Right lobe of liver (tissue), 6 donors: ENCODE results near the gene FTHL17. TPM values are rescaled to one million over a fixed set of nuclear protein-coding genes. Genes with fewer than 3 reads are reported as not detected.

Experiments used
- ATAC-seq, 4 donors: fragments of 200-7000 bp; cut with Tn5 transposase; one replicate each; pipeline ENCODE4 v1.9.1; 2020; ENCODE audit warnings: mild to moderate bottlenecking in 4 of 4, moderate library complexity in 4 of 4
- DNase-seq, 3 donors: peaks; one replicate each; pipeline ENCODE4 v3.0.0-alpha.2; 2020
- H3K27ac ChIP-seq, 3 donors: fragments of 200-600 bp; one replicate each; pipeline ENCODE4 v1.8.0; 2022
- H3K27me3 ChIP-seq, 2 donors: fragments of 200-600 bp; one replicate each; pipeline ENCODE4 v1.8.0; 2022
- H3K36me3 ChIP-seq, 4 donors: fragments of 200-600 bp; sonication (generic) in 1 of 4; one replicate each; pipeline versions ENCODE4 v1.5.1 to v1.8.0; 2017 to 2022; ENCODE audit warnings: control low read depth in 1 of 4
- H3K4me1 ChIP-seq, 4 donors: fragments of 200-600 bp; sonication (generic) in 1 of 4; one replicate each; pipeline versions ENCODE4 v1.5.1 to v1.8.0; 2017 to 2022; ENCODE audit warnings: control low read depth in 1 of 4
- H3K4me3 ChIP-seq, 3 donors: fragments of 200-600 bp; one replicate each; pipeline ENCODE4 v1.8.0; 2022
- H3K9me3 ChIP-seq, 4 donors: fragments of 200-600 bp; sonication (generic) in 1 of 4; one replicate each; pipeline versions ENCODE4 v1.5.1 to v1.8.0; 2017 to 2022; ENCODE audit warnings: control low read depth in 1 of 4
- CTCF ChIP-seq, 4 donors: fragments of 200-600 bp in 3 of 4; fragments of 450-650 bp in 1 of 4; IDR thresholded peaks; one replicate each; pipeline versions ENCODE4 v1.5.1 to v1.8.0; 2016 to 2022; ENCODE audit warnings: antibody characterized with exemption in 4 of 4, mild to moderate bottlenecking in 2 of 4
- POLR2A ChIP-seq: fragments of 450-650 bp; IDR thresholded peaks from one replicate; pipeline ENCODE4 v1.6.1; 2017; ENCODE audit warnings: antibody characterized with exemption, mild to moderate bottlenecking
- WGBS: methylation state at CpG from one replicate; pipeline ENCODE4 v1.1.6; 2018; ENCODE audit warnings: low coverage, low lambda C conversion rate; ENCODE audit not compliant: insufficient coverage; ENCODE audit errors: missing lambda C conversion rate; 5-methylcytosine and 5-hydroxymethylcytosine counted together
- intact Hi-C, 2 donors: fragments of 100-400 bp; cut with DNase I; formaldehyde crosslinking; loops; one replicate each; pipeline versions ENCODE4 v1.11.2 to v1.14.1; 2022
- total RNA-seq, 6 experiments: library from RNA; depleted of rRNA in 2 of 6; stranded (reverse); fragments of >200 nt in 2 of 6; fragmentation: NEBNext Ultra II Directional in 3 of 6; extraction: Animal tissue kit (Norgen Biotek cat#: 25700) in 3 of 6; gene quantifications; one replicate each; pipeline versions ENCODE4 v1.1.0 to v1.2.4, GENCODE V29; 2016 to 2023
- donor health status: DM: no; HTN: yes; CAD: no.
- donor health status: DM: no; HTN: no; CAD: no.
- donor health status: DM: no; HTN: no; CAD: no.
- donor health status: DM: no; HTN: yes; CAD: no.
- donor health status: DM: no; HTN: yes; CAD: no.

Gene FTHL17
- total RNA-seq, 6 experiments from 2014 or later: not detected

- Histone ChIP-seq H3K36me3 (no peaks in the 10 kb centered on the region), H3K4me1 (no peaks in the 10 kb centered on the region), H3K9me3 (no peaks in the 10 kb centered on the region), H3K4me3 (no peak overlapping the region), H3K27ac (no peak overlapping the region), H3K27me3 (no peaks in the 10 kb centered on the region)
- DNase-seq (no peak), ATAC-seq (no peak)
- intact Hi-C loops: no loop called here
- TF ChIP-seq CTCF (IDR thresholded peaks at IDR 0.05) (no peak), POLR2A (no peak)
- 60% methylated on average over 1 of the region's 1 CpG for WGBS
These were observed 47.0 kb downstream of the FTHL17 start for GRCh38 chrX:31024866-31025265.

- 46% methylated on average over 2 of the region's 2 CpGs for WGBS
- no peak for DNase-seq
These were observed 50.3 kb downstream of the FTHL17 start for GRCh38 chrX:31021537-31021936.

More at GRCh38 chrX:31021537-31021936, 50.3 kb downstream of the FTHL17 start:
- intact Hi-C loops: no loop called here
- TF ChIP-seq POLR2A: no peak
- no peak for TF ChIP-seq CTCF (IDR thresholded peaks at IDR 0.05)
- no peak overlapping the region for H3K4me3 ChIP-seq
- H3K4me1 ChIP-seq: no peaks in the 10 kb centered on the region
- H3K27ac ChIP-seq: no peak overlapping the region
- ATAC-seq: no peak
- H3K27me3 ChIP-seq: no peaks in the 10 kb centered on the region
- H3K36me3 ChIP-seq: no peaks in the 10 kb centered on the region
- H3K9me3 ChIP-seq: no peaks in the 10 kb centered on the region

Other genes starting within 250 kb of the FTHL17 start
- 10 to 100 TPM; 17.1 to 38.6 (median 23.6) TPM for gene TAB3, start 182.8 kb downstream of the FTHL17 start, total RNA-seq